NB4 (cell line): Measurements from ENCODE around the gene CHCHD10.

ENCODE experiments used
- DNase-seq: peaks from one replicate; pipeline ENCODE4 v3.0.0; 2010; ENCODE audit warnings: low read depth
- H3K4me3 ChIP-seq: one replicate; pipeline ENCODE4 v1.5.1; 2011; ENCODE audit warnings: mild to moderate bottlenecking, low read depth, low read length, moderate library complexity
- CTCF ChIP-seq: IDR thresholded peaks from one replicate; pipeline ENCODE4 v1.5.1; 2012; ENCODE audit warnings: low read depth, low read length
- MAX ChIP-seq: IDR thresholded peaks from 2 replicates; pipeline ENCODE4 v1.6.1; 2011; ENCODE audit warnings: low read depth, low read length
- MYC ChIP-seq: IDR thresholded peaks from 2 replicates; pipeline ENCODE4 v1.6.1; 2011; ENCODE audit warnings: low read depth, low read length
- POLR2A ChIP-seq: IDR thresholded peaks from 2 replicates; pipeline ENCODE4 v1.6.1; 2011; ENCODE audit warnings: mild to moderate bottlenecking; ENCODE audit not compliant: insufficient read length; ENCODE audit errors: extremely low read depth

The CHCHD10 gene

GRCh38 chr22:23784215-23784732 lies 16.5 kb upstream of the CHCHD10 start:
- DNase-seq = no peak
- no peak for TF ChIP-seq CTCF
- no peak for TF ChIP-seq POLR2A
- no peak for TF ChIP-seq MAX
- TF ChIP-seq MYC = no peak
- no peak overlapping the region for H3K4me3 ChIP-seq

GRCh38 chr22:23783265-23784150 lies 15.7 kb upstream of the CHCHD10 start:
- no peak overlapping the region for H3K4me3 ChIP-seq
- no peak for DNase-seq
- no peak for TF ChIP-seq MAX

GRCh38 chr22:23782703-23783102 lies 14.9 kb upstream of the CHCHD10 start:
- no peak overlapping the region for H3K4me3 ChIP-seq
- TF ChIP-seq POLR2A (no peak), MAX (no peak), CTCF (no peak), MYC (no peak)
- DNase-seq = no peak

GRCh38 chr22:23782252-23782651 lies 14.5 kb upstream of the CHCHD10 start:
- H3K4me3 ChIP-seq = no peak overlapping the region
- DNase-seq = no peak
- TF ChIP-seq POLR2A = no peak
- no peak for TF ChIP-seq MAX
- no peak for TF ChIP-seq CTCF
- no peak for TF ChIP-seq MYC

- no peak for DNase-seq
- TF ChIP-seq MYC = no peak
- no peak for TF ChIP-seq POLR2A
- no peak for TF ChIP-seq MAX
- no peak for TF ChIP-seq CTCF
- no peak overlapping the region for H3K4me3 ChIP-seq
Observed at GRCh38 chr22:23781511-23782183, 13.9 kb upstream of the CHCHD10 start.

- no peak for TF ChIP-seq MAX
- no peak for TF ChIP-seq CTCF
- TF ChIP-seq POLR2A = no peak
- TF ChIP-seq MYC = no peak
- no peak for DNase-seq
Observed at GRCh38 chr22:23781065-23781464, 13.3 kb upstream of the CHCHD10 start.

More at GRCh38 chr22:23781065-23781464, 13.3 kb upstream of the CHCHD10 start:
- no peak overlapping the region for H3K4me3 ChIP-seq
